Natural killer cell (primary cell): ENCODE measurements around the gene MEX3D. TPM values are rescaled to one million over a fixed set of nuclear protein-coding genes. Genes with fewer than 3 reads are reported as not detected.

ENCODE experiments used
- ATAC-seq, 3 donors: fragments of 150-1000 bp in 2 of 3; fragments of 200-7000 bp in 1 of 3; cut with Tn5 transposase; 1 replicate in 1 of 3; 2 replicates in 2 of 3; pipeline ENCODE4 v1.10.0; 2021; ENCODE audit warnings: mild to moderate bottlenecking in 2 of 3, moderate library complexity in 2 of 3
- DNase-seq, 2 donors: peaks; one replicate each; pipeline versions ENCODE4 v3.0.0 to v3.0.0-alpha.2; 2013 to 2021; ENCODE audit warnings: mixed read lengths in 1 of 2
- H3K27ac ChIP-seq: one replicate; pipeline ENCODE4 v1.5.1; 2013; ENCODE audit warnings: mild to moderate bottlenecking, low read length
- H3K27me3 ChIP-seq: one replicate; pipeline ENCODE4 v1.6.1; 2013; ENCODE audit warnings: low read length; ENCODE audit not compliant: control insufficient read depth, insufficient read depth
- H3K36me3 ChIP-seq: one replicate; pipeline ENCODE4 v1.6.1; 2013; ENCODE audit warnings: low read length; ENCODE audit not compliant: control insufficient read depth, insufficient read depth
- H3K4me1 ChIP-seq: one replicate; pipeline ENCODE4 v1.6.1; 2013; ENCODE audit warnings: low read length; ENCODE audit not compliant: control insufficient read depth, insufficient read depth
- H3K4me3 ChIP-seq: one replicate; pipeline ENCODE4 v1.5.1; 2013; ENCODE audit warnings: low read length
- H3K9me3 ChIP-seq: one replicate; pipeline ENCODE4 v1.6.1; 2013; ENCODE audit warnings: low read length; ENCODE audit not compliant: control insufficient read depth, insufficient read depth
- H3K27ac Mint-ChIP-seq, 2 donors: one replicate each; pipeline ENCODE4 v1.8.0; 2022; ENCODE audit warnings: mild to moderate bottlenecking in 2 of 2, mixed read lengths in 2 of 2, moderate library complexity in 1 of 2
- H3K27me3 Mint-ChIP-seq, 2 donors: one replicate each; pipeline ENCODE4 v1.8.0; 2022; ENCODE audit warnings: low read depth in 2 of 2, mixed read lengths in 2 of 2
- H3K36me3 Mint-ChIP-seq: one replicate; pipeline ENCODE4 v1.8.0; 2022; ENCODE audit warnings: mixed read lengths
- H3K4me1 Mint-ChIP-seq, 2 donors: one replicate each; pipeline ENCODE4 v1.8.0; 2022; ENCODE audit warnings: mixed read lengths in 2 of 2
- H3K4me3 Mint-ChIP-seq: one replicate; pipeline ENCODE4 v1.8.0; 2022; ENCODE audit warnings: mild to moderate bottlenecking, moderate library complexity, mixed read lengths
- H3K9me3 Mint-ChIP-seq, 2 donors: one replicate each; pipeline ENCODE4 v1.8.0; 2022; ENCODE audit warnings: mixed read lengths in 2 of 2
- WGBS: methylation state at CpG from one replicate; pipeline ENCODE4 v1.1.7; 2013; ENCODE audit warnings: missing lambda C conversion rate; ENCODE audit not compliant: insufficient coverage; 5-methylcytosine and 5-hydroxymethylcytosine counted together
- intact Hi-C: fragments of 100-400 bp; cut with micrococcal nuclease; formaldehyde crosslinking; loops from one replicate; pipeline ENCODE4 v1.14.2; 2022
- total RNA-seq, 4 donors: library from RNA; stranded (reverse); fragments of 120-200 nt in 1 of 4; gene quantifications; one replicate each; pipeline versions ENCODE4 v1.2.3 to v1.2.4, GENCODE V29; 2013 to 2022
- TF ChIP-seq, protein P1 (sequence below): fragments of 200-600 bp; IDR thresholded peaks from one replicate; pipeline ENCODE4 v1.8.0; 2022; ENCODE audit warnings: antibody characterized with exemption

Gene MEX3D
- total RNA-seq, 3 donors from 2014 or later (not counting 1 experiment from before 2014, with no cell fraction given) = 4.2 to 6.9 (median 4.4) TPM

DNA sequence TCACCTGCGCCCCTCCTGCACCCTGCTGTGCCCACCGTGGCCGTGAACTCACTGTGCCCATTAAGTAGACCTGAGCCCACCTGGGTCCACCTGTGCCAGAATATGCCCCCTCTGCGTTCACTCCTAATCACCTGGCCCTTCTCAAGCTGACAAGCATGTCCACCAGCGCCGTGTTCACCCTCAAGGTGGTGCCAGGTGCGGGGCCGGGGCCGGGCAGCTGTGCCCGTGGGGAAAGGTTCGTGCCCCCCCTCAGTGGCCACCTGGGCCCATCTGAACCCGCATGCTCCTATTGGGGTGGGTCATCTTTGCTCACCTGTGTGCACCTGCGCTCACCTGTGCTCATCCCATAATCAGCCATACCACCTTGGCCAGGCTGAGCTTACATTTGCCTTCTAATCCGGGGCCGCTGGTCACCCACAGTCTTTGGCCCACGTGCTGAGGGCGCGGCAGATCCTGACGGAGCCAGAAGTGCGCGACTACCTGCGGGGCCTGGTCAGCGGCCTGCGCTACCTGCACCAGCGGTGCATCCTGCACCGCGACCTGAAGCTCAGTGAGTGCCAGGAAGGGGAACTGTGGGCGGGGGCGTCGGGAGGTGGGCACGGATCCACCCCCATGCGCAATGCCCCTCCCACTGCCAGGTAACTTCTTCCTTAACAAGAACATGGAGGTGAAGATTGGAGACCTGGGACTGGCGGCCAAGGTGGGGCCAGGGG, 41.9 kb downstream of the MEX3D start:
- H3K9me3 ChIP-seq = no peaks in the 10 kb centered on the region
- H3K27ac ChIP-seq = no peak overlapping the region
- Mint-ChIP-seq H3K27me3 (peaks cover 19 to 38% of the 10 kb centered on the region in 2 donors), H3K9me3 (no peaks in the 10 kb centered on the region), H3K36me3 (no peaks in the 10 kb centered on the region), H3K27ac (no peak overlapping the region), H3K4me1 (peaks cover 0 to 8% of the 10 kb centered on the region in 2 donors), H3K4me3 (no peak overlapping the region)
- WGBS = 80% methylated on average over 33 of the region's 33 CpGs
- ATAC-seq = no peak
- no peak for DNase-seq
- H3K4me3 ChIP-seq = no peak overlapping the region
- peaks cover 20% of the 10 kb centered on the region for H3K27me3 ChIP-seq
- no peaks in the 10 kb centered on the region for H3K4me1 ChIP-seq
- TF ChIP-seq, protein P1, sequence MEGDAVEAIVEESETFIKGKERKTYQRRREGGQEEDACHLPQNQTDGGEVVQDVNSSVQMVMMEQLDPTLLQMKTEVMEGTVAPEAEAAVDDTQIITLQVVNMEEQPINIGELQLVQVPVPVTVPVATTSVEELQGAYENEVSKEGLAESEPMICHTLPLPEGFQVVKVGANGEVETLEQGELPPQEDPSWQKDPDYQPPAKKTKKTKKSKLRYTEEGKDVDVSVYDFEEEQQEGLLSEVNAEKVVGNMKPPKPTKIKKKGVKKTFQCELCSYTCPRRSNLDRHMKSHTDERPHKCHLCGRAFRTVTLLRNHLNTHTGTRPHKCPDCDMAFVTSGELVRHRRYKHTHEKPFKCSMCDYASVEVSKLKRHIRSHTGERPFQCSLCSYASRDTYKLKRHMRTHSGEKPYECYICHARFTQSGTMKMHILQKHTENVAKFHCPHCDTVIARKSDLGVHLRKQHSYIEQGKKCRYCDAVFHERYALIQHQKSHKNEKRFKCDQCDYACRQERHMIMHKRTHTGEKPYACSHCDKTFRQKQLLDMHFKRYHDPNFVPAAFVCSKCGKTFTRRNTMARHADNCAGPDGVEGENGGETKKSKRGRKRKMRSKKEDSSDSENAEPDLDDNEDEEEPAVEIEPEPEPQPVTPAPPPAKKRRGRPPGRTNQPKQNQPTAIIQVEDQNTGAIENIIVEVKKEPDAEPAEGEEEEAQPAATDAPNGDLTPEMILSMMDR = no peak
- intact Hi-C loops = no loop called here
- H3K36me3 ChIP-seq = no peaks in the 10 kb centered on the region

DNA sequence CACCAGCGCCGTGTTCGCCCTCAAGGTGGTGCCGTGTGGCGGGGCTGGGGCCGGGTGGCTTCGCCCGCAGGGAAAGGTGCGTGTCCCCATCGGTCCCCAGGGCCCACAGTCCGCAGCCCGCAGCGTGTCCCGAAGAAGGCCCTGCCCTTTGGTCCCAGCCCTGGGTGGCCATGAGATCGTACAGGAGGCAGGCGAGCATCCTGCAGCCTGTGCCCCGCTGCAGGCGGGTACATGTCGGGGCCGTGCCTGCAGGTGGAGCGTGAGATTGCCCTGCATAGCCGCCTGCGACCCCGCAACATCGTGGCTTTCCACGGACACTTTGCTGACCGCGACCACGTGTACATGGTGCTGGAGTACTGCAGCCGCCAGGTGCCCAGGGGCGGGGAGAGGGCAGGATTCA, 42.8 kb downstream of the MEX3D start:
- Histone ChIP-seq H3K27ac (no peak overlapping the region), H3K27me3 (peaks cover 20% of the 10 kb centered on the region), H3K9me3 (no peaks in the 10 kb centered on the region), H3K4me3 (no peak overlapping the region), H3K36me3 (no peaks in the 10 kb centered on the region), H3K4me1 (no peaks in the 10 kb centered on the region)
- DNase-seq (no peak), ATAC-seq (no peak)
- 67% methylated on average over 31 of the region's 31 CpGs for WGBS
- Mint-ChIP-seq H3K4me3 (no peak overlapping the region), H3K9me3 (no peaks in the 10 kb centered on the region), H3K27ac (no peak overlapping the region), H3K27me3 (peaks cover 19 to 38% of the 10 kb centered on the region in 2 donors), H3K4me1 (peaks cover 0 to 8% of the 10 kb centered on the region in 2 donors), H3K36me3 (no peaks in the 10 kb centered on the region)
- intact Hi-C loops = no loop called here
- TF ChIP-seq, protein P1 = no peak

DNA sequence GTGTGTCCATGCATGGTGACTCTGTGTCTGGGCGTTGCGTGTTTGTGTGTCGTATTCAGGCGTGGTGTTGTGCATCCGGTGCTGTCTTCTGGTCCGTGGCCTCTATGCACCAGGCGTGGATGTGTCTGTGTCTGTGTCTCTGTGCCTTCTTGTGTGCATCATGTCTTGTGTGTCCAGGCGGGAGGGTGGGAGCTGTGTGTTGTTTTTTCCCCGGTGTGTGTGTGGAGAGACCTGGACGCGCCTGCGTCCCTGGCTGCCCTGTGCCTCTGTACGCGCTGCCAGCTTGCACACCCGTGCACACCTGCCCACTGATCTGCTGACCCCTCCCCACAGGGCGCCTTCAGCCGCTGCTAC, 43.2 kb downstream of the MEX3D start:
- Histone ChIP-seq H3K27me3 (peaks cover 20% of the 10 kb centered on the region), H3K4me1 (no peaks in the 10 kb centered on the region), H3K27ac (no peak overlapping the region), H3K36me3 (no peaks in the 10 kb centered on the region), H3K9me3 (no peaks in the 10 kb centered on the region), H3K4me3 (no peak overlapping the region)
- 78% methylated on average over 17 of the region's 17 CpGs for WGBS
- H3K9me3 Mint-ChIP-seq = no peaks in the 10 kb centered on the region
- peaks cover 19 to 38% of the 10 kb centered on the region in 2 donors for H3K27me3 Mint-ChIP-seq
- peaks cover 0 to 8% of the 10 kb centered on the region in 2 donors for H3K4me1 Mint-ChIP-seq
- H3K4me3 Mint-ChIP-seq = no peak overlapping the region
- H3K36me3 Mint-ChIP-seq = no peaks in the 10 kb centered on the region
- ATAC-seq (no peak), DNase-seq (no peak)
- TF ChIP-seq, protein P1 = no peak
- no peak overlapping the region for H3K27ac Mint-ChIP-seq
- intact Hi-C loops = no loop called here
